Sigmoid colon (tissue), 7 donors: Measurements from ENCODE around the gene LMBR1. TPM values are rescaled to one million over a fixed set of nuclear protein-coding genes. Genes with fewer than 3 reads are reported as not detected.

Source experiments
- DNase-seq: peaks from one replicate; pipeline ENCODE4 v3.0.0-alpha.2; 2019
- H3K27ac ChIP-seq, 4 donors: fragments of 200-600 bp; sonication (generic); one replicate each; pipeline ENCODE4 v1.5.1; 2016 to 2019; ENCODE audit warnings: mild to moderate bottlenecking in 1 of 4
- H3K27me3 ChIP-seq, 3 donors: fragments of 200-600 bp; sonication (generic); one replicate each; pipeline ENCODE4 v1.5.1; 2019; ENCODE audit warnings: mild to moderate bottlenecking in 1 of 3
- H3K36me3 ChIP-seq, 4 donors: fragments of 200-600 bp; sonication (generic); one replicate each; pipeline ENCODE4 v1.5.1; 2016 to 2019
- H3K4me1 ChIP-seq, 4 donors: fragments of 200-600 bp; sonication (generic); one replicate each; pipeline ENCODE4 v1.5.1; 2017 to 2019
- H3K4me3 ChIP-seq, 4 donors: fragments of 200-600 bp; sonication (generic); one replicate each; pipeline ENCODE4 v1.5.1; 2017 to 2019; ENCODE audit warnings: mild to moderate bottlenecking in 2 of 4, moderate library complexity in 1 of 4
- H3K9me3 ChIP-seq, 4 donors: fragments of 200-600 bp in 3 of 4; sonication (generic) in 3 of 4; one replicate each; pipeline versions ENCODE4 v1.5.1 to v1.6.1; 2013 to 2019
- CTCF ChIP-seq, 4 experiments: fragments of 450-650 bp in 3 of 4; fragments of 200-600 bp in 1 of 4; IDR thresholded peaks; one replicate each; pipeline ENCODE4 v1.5.1; 2016 to 2019; ENCODE audit warnings: antibody characterized with exemption in 4 of 4, mild to moderate bottlenecking in 3 of 4, moderate library complexity in 2 of 4
- EP300 ChIP-seq, 4 donors: sonication (generic); formaldehyde crosslinking; IDR thresholded peaks; one replicate each; pipeline ENCODE4 v1.6.1; 2017; ENCODE audit warnings: antibody characterized with exemption in 4 of 4
- POLR2A ChIP-seq, 2 donors: fragments of 450-650 bp; IDR thresholded peaks; one replicate each; pipeline ENCODE4 v1.6.1; 2016; ENCODE audit warnings: antibody characterized with exemption in 2 of 2, mild to moderate bottlenecking in 2 of 2, moderate library complexity in 2 of 2
- POLR2AphosphoS5 ChIP-seq, 4 donors: sonication (generic); formaldehyde crosslinking; IDR thresholded peaks; one replicate each; pipeline ENCODE4 v1.6.1; 2017; ENCODE audit warnings: antibody characterized with exemption in 4 of 4
- WGBS, 2 donors: extraction: QIAGEN DNeasy Blood & Tissue Kit; methylation state at CpG; one replicate each; pipeline ENCODE4 v1.1.7; 2013; 5-methylcytosine and 5-hydroxymethylcytosine counted together
- intact Hi-C: fragments of 100-400 bp; cut with DNase I; formaldehyde crosslinking; loops from one replicate; pipeline ENCODE4 v1.15.1; 2023
- polyA plus RNA-seq, 3 donors: library from polyadenylated mRNA; stranded (reverse); fragments of 200-250 nt; gene quantifications; one replicate each; pipeline ENCODE4 v1.2.3, GENCODE V29; 2013
- total RNA-seq, 4 donors: library from RNA; depleted of rRNA; stranded (reverse); fragments of >200 nt; gene quantifications; one replicate each; pipeline ENCODE4 v1.1.0, GENCODE V29; 2016
- donor health status: healthy with polysubstance abuse.
- donor health status: Bipolar disorder and iron deficiency.
- donor health status: healthy.

LMBR1 gene
- total and polyA plus RNA-seq, 7 donors: 2.5 to 60.9 (median 43.9) TPM

DNA sequence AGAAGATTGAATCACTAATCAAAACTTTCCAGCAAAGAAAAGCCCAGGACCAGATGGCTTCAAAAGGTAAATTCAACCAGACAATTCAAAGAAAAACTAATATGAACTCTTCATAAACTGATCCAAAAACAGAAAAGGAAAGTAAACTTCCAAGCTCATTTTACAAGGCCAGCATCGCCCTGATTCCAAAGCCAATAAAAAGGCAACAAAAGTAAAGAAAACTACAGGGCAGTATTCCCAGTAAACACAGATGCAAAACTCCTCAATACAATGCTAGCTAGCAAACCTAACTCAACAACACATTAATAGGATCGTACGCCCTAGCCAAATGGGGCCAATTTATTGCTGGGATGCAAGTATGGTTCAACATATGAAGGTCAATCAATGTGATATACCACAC, 199.4 kb downstream of the LMBR1 start:
- H3K27ac ChIP-seq: no peak overlapping the region
- H3K9me3 ChIP-seq: peaks cover 0 to 6% (median 4%) of the 10 kb centered on the region in 4 donors
- intact Hi-C loops: no loop called here
- H3K4me1 ChIP-seq: no peaks in the 10 kb centered on the region
- DNase-seq: no peak
- no peak for TF ChIP-seq EP300 (IDR thresholded peaks at IDR 0.05)
- no peak for TF ChIP-seq POLR2AphosphoS5 (IDR thresholded peaks at IDR 0.05)
- TF ChIP-seq CTCF (IDR thresholded peaks at IDR 0.05): no peak
- no peak for TF ChIP-seq POLR2A (IDR thresholded peaks at IDR 0.05)
- H3K36me3 ChIP-seq: peaks cover 0 to 8% (median 0%) of the 10 kb centered on the region in 4 donors
- 23 to 75% methylated on average over 3 of the region's 3 CpGs for WGBS, 2 donors
- no peak overlapping the region for H3K4me3 ChIP-seq
- H3K27me3 ChIP-seq: no peaks in the 10 kb centered on the region

- TF ChIP-seq POLR2A (IDR thresholded peaks at IDR 0.05): no peak
- TF ChIP-seq POLR2AphosphoS5 (IDR thresholded peaks at IDR 0.05): no peak
- no peak for TF ChIP-seq CTCF (IDR thresholded peaks at IDR 0.05)
- WGBS, 2 donors: 95 to 100% methylated on average over 1 of the region's 1 CpG
- Histone ChIP-seq H3K27me3 (no peaks in the 10 kb centered on the region), H3K4me3 (no peak overlapping the region), H3K9me3 (peaks cover 0 to 5% (median under 1%) of the 10 kb centered on the region in 4 donors), H3K4me1 (no peaks in the 10 kb centered on the region), H3K36me3 (peaks cover 0 to under 1% (median 0%) of the 10 kb centered on the region in 4 donors), H3K27ac (no peak overlapping the region)
- intact Hi-C loops: no loop called here
- no peak for DNase-seq
Measured at GRCh38 chr7:156692849-156693248, 200.1 kb downstream of the LMBR1 start.

DNA sequence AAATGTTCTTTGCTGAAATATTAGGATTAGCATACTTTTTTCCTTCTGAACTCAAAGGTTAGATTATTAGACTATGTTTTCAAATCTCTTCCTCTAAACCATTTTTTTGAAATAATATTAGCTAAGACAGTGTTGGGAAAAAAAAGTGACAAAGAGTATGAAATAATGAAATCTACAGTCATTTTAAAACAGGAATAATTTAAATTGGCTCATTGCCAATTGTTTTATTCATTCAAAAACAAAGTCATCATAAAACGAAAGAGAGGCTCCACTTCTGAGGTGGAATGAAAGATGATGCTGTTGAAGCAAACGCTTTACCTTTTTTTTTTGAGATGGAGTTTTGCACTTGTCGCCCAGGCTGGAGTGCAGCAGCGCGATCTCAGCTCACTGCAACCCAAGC, 201.2 kb downstream of the LMBR1 start:
- TF ChIP-seq POLR2AphosphoS5 (IDR thresholded peaks at IDR 0.05) (no peak), CTCF (IDR thresholded peaks at IDR 0.05) (no peak), EP300 (IDR thresholded peaks at IDR 0.05) (no peak), POLR2A (IDR thresholded peaks at IDR 0.05) (no peak)
- Histone ChIP-seq H3K36me3 (no peaks in the 10 kb centered on the region), H3K9me3 (no peaks in the 10 kb centered on the region), H3K4me3 (no peak overlapping the region), H3K27ac (no peak overlapping the region), H3K4me1 (no peaks in the 10 kb centered on the region), H3K27me3 (no peaks in the 10 kb centered on the region)
- intact Hi-C loops: no loop called here
- no peak for DNase-seq
- 83 to 94% methylated on average over 5 of the region's 5 CpGs for WGBS, 2 donors

DNA sequence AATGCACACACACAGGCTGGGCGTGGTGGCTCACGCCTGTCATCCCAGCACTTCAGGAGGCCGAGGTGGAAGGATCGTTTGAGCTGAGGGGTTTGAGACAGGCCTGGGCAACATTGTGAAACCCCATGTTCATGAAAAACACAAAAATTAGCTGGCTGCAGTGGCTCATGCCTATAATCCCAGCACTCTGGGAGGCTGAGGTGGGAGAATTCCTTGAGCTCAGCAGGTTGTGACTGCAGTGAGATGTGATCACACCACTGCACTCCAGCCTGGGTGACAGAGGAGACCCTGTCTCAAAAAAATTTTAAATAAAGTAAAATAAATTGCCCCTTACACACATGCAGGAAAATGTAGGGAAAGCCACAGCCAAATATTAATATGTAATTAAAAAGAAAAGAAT, 208.3 kb downstream of the LMBR1 start:
- H3K27me3 ChIP-seq: no peaks in the 10 kb centered on the region
- H3K9me3 ChIP-seq: no peaks in the 10 kb centered on the region
- no peak for TF ChIP-seq EP300 (IDR thresholded peaks at IDR 0.05)
- peaks cover 0 to 16% (median 0%) of the 10 kb centered on the region in 4 donors for H3K4me1 ChIP-seq
- no peak overlapping the region for H3K27ac ChIP-seq
- no peak for DNase-seq
- peaks cover 0 to 23% (median 2%) of the 10 kb centered on the region in 4 donors for H3K36me3 ChIP-seq
- H3K4me3 ChIP-seq: no peak overlapping the region
- intact Hi-C loops: no loop called here
- 79 to 92% methylated on average over 4 of the region's 4 CpGs for WGBS, 2 donors

DNA sequence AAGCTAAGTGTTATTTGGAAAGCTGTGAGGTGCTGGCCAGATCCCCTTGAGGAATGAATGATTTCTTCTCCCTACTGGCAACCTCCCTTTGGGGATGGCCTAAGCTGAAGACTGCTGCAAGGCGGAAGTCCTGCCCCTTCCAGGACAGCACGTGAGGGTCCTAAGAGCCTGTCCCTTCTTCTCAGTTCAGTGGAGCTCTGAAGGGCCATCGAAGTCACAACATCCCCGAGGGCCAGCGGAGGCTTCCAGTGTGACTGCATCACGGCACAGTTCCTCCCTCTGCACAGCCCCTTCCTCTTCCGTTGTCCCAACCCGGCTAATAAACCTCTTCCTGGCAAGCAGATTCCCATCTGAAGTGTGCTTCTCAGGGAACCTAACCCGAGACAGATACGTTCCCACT, 208.7 kb downstream of the LMBR1 start:
- Histone ChIP-seq H3K4me3 (no peak overlapping the region), H3K4me1 (peaks cover 0 to 19% (median 0%) of the 10 kb centered on the region in 4 donors), H3K36me3 (peaks cover 0 to 24% (median 2%) of the 10 kb centered on the region in 4 donors), H3K27me3 (no peaks in the 10 kb centered on the region), H3K9me3 (no peaks in the 10 kb centered on the region), H3K27ac (no peak overlapping the region)
- intact Hi-C loops: no loop called here
- 92 to 94% methylated on average over 10 of the region's 10 CpGs for WGBS, 2 donors
- no peak for TF ChIP-seq POLR2AphosphoS5 (IDR thresholded peaks at IDR 0.05)
- no peak for TF ChIP-seq CTCF (IDR thresholded peaks at IDR 0.05)
- no peak for TF ChIP-seq EP300 (IDR thresholded peaks at IDR 0.05)
- TF ChIP-seq POLR2A (IDR thresholded peaks at IDR 0.05): no peak
- no peak for DNase-seq
